ENCODE data around the gene C1RL.

Gene C1RL

GRCh38 chr12:7054925-7055324, 54.1 kb downstream of the C1RL start:
- no peak for TF ChIP-seq CTCF (IDR thresholded peaks at IDR 0.05)

- TF ChIP-seq CTCF (IDR thresholded peaks at IDR 0.05), result no peak
These were observed 61.7 kb downstream of the C1RL start for GRCh38 chr12:7047306-7047705.

DNA sequence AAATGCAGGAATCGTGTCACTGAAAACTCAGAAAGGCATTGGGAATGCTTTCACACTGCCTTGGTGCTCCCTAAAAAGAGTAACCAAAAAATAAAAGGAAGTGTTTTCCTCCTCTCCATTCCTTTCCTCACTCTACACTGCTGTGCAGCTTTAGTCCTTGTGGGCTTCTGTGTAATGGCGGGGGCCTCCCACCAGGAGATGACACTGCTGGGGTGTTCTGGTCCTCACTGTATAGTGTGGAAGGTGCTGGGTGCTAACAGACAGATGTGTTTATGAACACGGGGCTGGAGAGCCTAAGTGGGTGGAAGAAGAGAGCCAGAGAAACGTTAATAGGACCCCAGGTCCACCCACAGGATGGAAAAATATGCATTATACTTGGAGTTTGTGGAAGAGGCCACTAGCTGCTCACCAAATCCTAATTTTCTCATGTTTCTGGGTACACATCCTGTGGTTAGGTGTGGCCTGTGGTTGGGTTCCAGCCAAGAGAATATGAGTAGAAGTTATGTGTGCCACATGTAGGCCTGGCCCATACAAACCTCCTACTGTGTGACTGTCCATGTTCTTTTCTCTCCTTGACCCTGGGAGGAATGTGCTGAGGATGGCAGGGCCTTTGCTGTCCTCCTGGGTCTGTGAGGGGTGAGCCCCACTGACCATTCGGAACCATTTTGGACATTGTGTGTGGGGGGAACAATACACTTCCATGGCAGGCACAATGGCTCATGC, 62.5 kb downstream of the C1RL start:
- TF ChIP-seq CTCF (IDR thresholded peaks at IDR 0.05), result no peak

- no peak for TF ChIP-seq CTCF (IDR thresholded peaks at IDR 0.05)
These were observed 63.1 kb downstream of the C1RL start for GRCh38 chr12:7045913-7046312.

Data from LNCAP (cell line).